Parathyroid adenoma (tissue), 2 donors: Measurements from ENCODE around the gene RPS6KA1.

Experiments
- H2AFZ ChIP-seq: fragments of 300-600 bp; sonication (generic); one replicate; pipeline ENCODE4 v1.7.0; 2017; ENCODE audit warnings: antibody characterized with exemption, mild to moderate bottlenecking
- H3K27ac ChIP-seq: fragments of 300-600 bp; sonication (generic); one replicate; pipeline ENCODE4 v1.7.0; 2017
- H3K27me3 ChIP-seq: fragments of 300-600 bp; sonication (generic); one replicate; pipeline ENCODE4 v1.7.0; 2017; ENCODE audit warnings: low read length; ENCODE audit not compliant: control insufficient read depth, insufficient read depth
- H3K36me3 ChIP-seq: fragments of 300-600 bp; sonication (generic); one replicate; pipeline ENCODE4 v1.7.0; 2017; ENCODE audit warnings: low read length; ENCODE audit not compliant: control insufficient read depth, insufficient read depth
- H3K4me1 ChIP-seq: fragments of 300-600 bp; sonication (generic); one replicate; pipeline ENCODE4 v1.7.0; 2017; ENCODE audit warnings: control low read depth
- H3K4me2 ChIP-seq: fragments of 300-600 bp; sonication (generic); one replicate; pipeline ENCODE4 v1.7.0; 2017; ENCODE audit warnings: low read length
- H3K4me3 ChIP-seq: fragments of 300-600 bp; sonication (generic); one replicate; pipeline ENCODE4 v1.7.0; 2017; ENCODE audit warnings: low read depth, low read length
- H3K79me2 ChIP-seq: fragments of 300-600 bp; sonication (generic); one replicate; pipeline ENCODE4 v1.7.0; 2017; ENCODE audit warnings: control low read depth
- H3K9ac ChIP-seq: fragments of 300-600 bp; sonication (generic); one replicate; pipeline ENCODE4 v1.7.0; 2017; ENCODE audit warnings: mild to moderate bottlenecking
- H3K9me3 ChIP-seq: fragments of 300-600 bp; sonication (generic); one replicate; pipeline ENCODE4 v1.7.0; 2017; ENCODE audit warnings: low read length; ENCODE audit not compliant: control insufficient read depth
- CTCF ChIP-seq: fragments of 300-600 bp; sonication (generic); IDR thresholded peaks from one replicate; pipeline ENCODE4 v1.7.0; 2017; ENCODE audit warnings: antibody characterized with exemption, mild to moderate bottlenecking
- donor health status: primary hyperparathyroidism.

Gene RPS6KA1

GRCh38 chr1:26522073-26522472 is 7.5 kb upstream of the RPS6KA1 start:
- H3K36me3 ChIP-seq: no peaks in the 10 kb centered on the region
- no peak overlapping the region for H3K27ac ChIP-seq
- H3K9ac ChIP-seq: no peak overlapping the region
- H3K79me2 ChIP-seq: no peaks in the 10 kb centered on the region
- no peaks in the 10 kb centered on the region for H3K27me3 ChIP-seq
- no peak overlapping the region for H2AFZ ChIP-seq
- H3K4me3 ChIP-seq: no peak overlapping the region
- H3K4me1 ChIP-seq: no peaks in the 10 kb centered on the region
- no peak overlapping the region for H3K4me2 ChIP-seq
- H3K9me3 ChIP-seq: no peaks in the 10 kb centered on the region
- TF ChIP-seq CTCF: no peak

- no peak overlapping the region for H3K9ac ChIP-seq
- H3K27ac ChIP-seq: no peak overlapping the region
- no peak overlapping the region for H3K4me3 ChIP-seq
- H3K4me1 ChIP-seq: no peaks in the 10 kb centered on the region
- no peak for TF ChIP-seq CTCF
- H3K9me3 ChIP-seq: no peaks in the 10 kb centered on the region
- no peaks in the 10 kb centered on the region for H3K36me3 ChIP-seq
- H3K79me2 ChIP-seq: no peaks in the 10 kb centered on the region
- H3K27me3 ChIP-seq: no peaks in the 10 kb centered on the region
- no peak overlapping the region for H3K4me2 ChIP-seq
- H2AFZ ChIP-seq: no peak overlapping the region
Measured at GRCh38 chr1:26524181-26524580, 5.4 kb upstream of the RPS6KA1 start.

- no peaks in the 10 kb centered on the region for H3K36me3 ChIP-seq
- H3K4me1 ChIP-seq: no peaks in the 10 kb centered on the region
- no peaks in the 10 kb centered on the region for H3K9me3 ChIP-seq
- H3K4me2 ChIP-seq: no peak overlapping the region
- no peaks in the 10 kb centered on the region for H3K79me2 ChIP-seq
- no peaks in the 10 kb centered on the region for H3K27me3 ChIP-seq
- H2AFZ ChIP-seq: no peak overlapping the region
- no peak overlapping the region for H3K4me3 ChIP-seq
- no peak for TF ChIP-seq CTCF
- no peak overlapping the region for H3K27ac ChIP-seq
- no peak overlapping the region for H3K9ac ChIP-seq
Measured at GRCh38 chr1:26526287-26526686, 3.3 kb upstream of the RPS6KA1 start.

GRCh38 chr1:26529405-26529654 is 231 bp upstream of the RPS6KA1 start:
- no peaks in the 10 kb centered on the region for H3K36me3 ChIP-seq
- no peaks in the 10 kb centered on the region for H3K27me3 ChIP-seq
- H3K4me2 ChIP-seq: peak overlapping the region; percentile 67
- peaks cover 9% of the 10 kb centered on the region for H3K4me1 ChIP-seq
- H3K79me2 ChIP-seq: peaks cover 6% of the 10 kb centered on the region
- peak overlapping the region; percentile 80 for H2AFZ ChIP-seq
- no peak overlapping the region for H3K27ac ChIP-seq
- no peak for TF ChIP-seq CTCF
- H3K4me3 ChIP-seq: peak overlapping the region; percentile 51
- no peak overlapping the region for H3K9ac ChIP-seq
- no peaks in the 10 kb centered on the region for H3K9me3 ChIP-seq

- peak; percentile 5 for TF ChIP-seq CTCF
- H3K4me1 ChIP-seq: peaks cover 9% of the 10 kb centered on the region
- no peak overlapping the region for H3K9ac ChIP-seq
- H3K79me2 ChIP-seq: peaks cover 6% of the 10 kb centered on the region
- H3K36me3 ChIP-seq: no peaks in the 10 kb centered on the region
- no peaks in the 10 kb centered on the region for H3K9me3 ChIP-seq
- peak overlapping the region; percentile 56 for H3K4me3 ChIP-seq
- H3K4me2 ChIP-seq: peak overlapping the region; percentile 77
- peak overlapping the region; percentile 87 for H3K27ac ChIP-seq
- peak overlapping the region; percentile 76 for H2AFZ ChIP-seq
- H3K27me3 ChIP-seq: no peaks in the 10 kb centered on the region
Measured at GRCh38 chr1:26530410-26530894, 891 bp downstream of the RPS6KA1 start.
